Amniotic stem cell (primary cell): ENCODE measurements around the gene SLC35E2B.
"Not testable (repeated sequence)": the region's sequence is repeated elsewhere in the genome, so short reads cannot be mapped to it uniquely, and the experiment has no call there.

Experiments used
- DNase-seq: peaks from one replicate; lab custom pipeline; 2025; lab: John Stamatoyannopoulos, UW

The SLC35E2B gene

DNA sequence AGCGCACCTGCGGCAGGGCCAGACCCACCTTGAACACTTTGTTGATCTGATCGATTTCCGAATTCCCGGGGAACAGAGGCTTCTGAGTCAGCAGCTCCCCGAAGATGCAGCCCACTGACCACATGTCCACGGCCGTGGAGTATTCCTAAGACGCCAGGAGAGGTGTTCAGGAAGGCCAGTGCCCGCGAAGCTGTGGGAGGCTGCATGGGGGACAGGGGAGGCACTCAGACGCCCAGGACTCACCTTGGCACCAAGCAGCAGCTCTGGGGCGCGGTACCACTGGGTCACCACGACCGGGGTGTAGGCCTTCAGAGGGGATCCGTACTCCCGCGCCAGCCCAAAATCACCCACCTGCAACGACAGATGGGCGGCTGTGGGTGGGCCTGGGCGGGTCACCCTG lies 11.2 kb upstream of the SLC35E2B start:
- no peak for DNase-seq

DNA sequence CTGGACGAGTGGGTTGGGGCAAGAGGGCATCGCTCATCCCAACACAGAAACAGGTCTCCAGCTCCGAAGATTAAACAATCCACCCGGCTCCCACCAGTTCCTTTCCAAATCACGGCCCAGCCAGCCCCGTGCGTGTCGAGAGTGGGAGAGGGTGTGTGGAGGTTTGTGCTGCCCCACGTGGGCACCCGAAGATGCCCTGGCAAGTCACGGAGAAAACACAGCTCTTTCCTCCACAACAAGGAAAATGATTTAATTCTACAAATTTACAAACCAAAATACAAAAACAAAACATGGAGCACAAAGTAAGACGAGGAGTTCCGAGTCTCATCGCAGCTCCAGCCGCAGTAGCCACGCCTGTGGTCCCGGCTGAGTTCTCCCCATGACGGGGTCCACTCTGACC lies 9.9 kb upstream of the SLC35E2B start:
- not testable (repeated sequence) for DNase-seq

DNA sequence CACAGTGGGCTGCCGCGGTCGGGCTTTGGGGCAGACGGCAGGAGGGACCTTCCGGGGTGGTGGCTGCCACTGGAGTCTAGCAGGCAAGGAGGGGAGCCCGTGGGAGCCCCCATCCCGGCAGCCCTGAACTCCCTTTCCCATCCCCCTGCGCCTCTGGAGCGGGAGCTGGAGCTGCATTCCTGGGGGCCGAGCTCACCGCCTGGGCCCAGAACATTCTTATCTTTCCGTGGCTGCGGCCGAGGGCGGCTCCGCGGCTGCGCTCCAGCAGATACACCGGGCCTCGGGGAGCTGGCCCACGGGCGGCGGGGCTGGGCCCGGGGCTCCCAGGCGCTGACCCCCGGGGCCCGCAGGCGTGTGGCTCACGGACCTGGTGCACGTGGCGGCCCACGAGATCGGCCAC lies 8.0 kb upstream of the SLC35E2B start:
- DNase-seq = not testable (repeated sequence)

DNA sequence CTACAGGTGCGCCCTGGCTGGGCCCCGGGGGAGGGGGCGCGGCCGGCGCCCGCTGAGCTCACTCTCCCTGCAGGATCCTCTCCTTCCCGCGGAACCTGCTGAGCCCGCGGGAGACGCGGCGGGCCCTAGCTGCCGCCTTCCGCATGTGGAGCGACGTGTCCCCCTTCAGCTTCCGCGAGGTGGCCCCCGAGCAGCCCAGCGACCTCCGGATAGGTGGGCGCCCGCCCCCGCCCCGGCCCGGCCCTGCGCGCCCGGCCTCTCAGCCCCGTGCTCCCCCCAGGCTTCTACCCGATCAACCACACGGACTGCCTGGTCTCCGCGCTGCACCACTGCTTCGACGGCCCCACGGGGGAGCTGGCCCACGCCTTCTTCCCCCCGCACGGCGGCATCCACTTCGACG lies 7.5 kb upstream of the SLC35E2B start:
- DNase-seq = not testable (repeated sequence)

DNA sequence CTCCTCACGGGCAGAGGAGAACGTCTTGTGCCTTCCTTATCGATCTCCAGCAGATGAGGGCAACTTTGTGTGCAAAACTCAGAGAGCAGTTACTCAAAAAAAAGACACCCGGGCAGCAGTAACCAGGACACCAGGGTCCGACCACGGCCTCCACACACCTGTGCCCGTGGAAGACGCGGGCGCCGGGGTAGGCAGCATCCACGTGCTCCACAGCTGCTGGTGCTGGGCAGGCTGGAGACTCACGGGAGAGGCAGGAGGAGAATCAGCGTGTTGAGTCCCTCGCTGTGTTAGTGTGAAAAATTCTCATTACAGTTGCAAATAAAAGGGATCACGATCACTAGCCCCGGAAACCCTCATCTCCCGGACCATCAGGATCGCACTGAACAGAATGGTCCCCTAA lies 6.5 kb upstream of the SLC35E2B start:
- not testable (repeated sequence) for DNase-seq

DNA sequence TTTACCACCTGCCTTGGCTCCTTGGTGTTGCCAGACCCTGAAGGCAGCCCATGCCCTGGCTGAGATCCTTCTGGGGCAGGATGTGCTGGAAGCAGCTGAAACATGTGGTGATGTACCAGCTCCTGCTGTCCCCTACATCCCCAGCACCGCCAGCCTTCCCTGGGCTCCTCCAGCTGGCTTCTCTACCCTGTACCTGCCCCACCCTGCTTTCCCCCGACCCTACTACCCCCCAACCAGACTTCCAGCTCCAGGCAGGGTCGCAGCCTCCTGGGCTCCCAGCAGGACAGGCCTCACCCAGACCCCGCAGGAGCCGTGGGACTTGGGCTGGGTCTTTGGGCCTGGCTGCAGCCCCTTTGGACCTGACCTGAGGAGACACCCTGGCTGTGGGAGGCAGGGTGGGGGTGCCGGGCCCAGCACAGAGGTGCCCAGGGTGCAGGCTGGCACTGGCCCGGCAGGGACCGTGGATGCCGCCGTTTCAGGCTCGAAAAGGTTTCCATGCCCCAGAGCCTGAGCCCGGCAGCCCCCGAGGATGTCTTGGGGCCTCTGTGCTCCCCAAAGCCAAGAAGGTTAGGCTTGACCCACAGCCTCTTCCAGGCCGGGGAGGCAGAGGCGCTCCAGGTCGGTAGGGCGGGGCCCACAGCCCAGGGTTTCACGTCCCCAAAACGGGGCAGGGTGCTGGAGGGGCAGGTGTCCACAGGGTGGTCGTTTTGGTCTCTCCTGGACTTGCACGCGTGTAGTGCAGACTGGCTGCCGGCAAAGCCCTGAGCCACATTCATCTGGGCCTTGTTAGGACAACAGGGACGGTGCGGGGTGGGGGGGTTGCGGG lies 5.0 kb upstream of the SLC35E2B start:
- not testable (repeated sequence) for DNase-seq

DNA sequence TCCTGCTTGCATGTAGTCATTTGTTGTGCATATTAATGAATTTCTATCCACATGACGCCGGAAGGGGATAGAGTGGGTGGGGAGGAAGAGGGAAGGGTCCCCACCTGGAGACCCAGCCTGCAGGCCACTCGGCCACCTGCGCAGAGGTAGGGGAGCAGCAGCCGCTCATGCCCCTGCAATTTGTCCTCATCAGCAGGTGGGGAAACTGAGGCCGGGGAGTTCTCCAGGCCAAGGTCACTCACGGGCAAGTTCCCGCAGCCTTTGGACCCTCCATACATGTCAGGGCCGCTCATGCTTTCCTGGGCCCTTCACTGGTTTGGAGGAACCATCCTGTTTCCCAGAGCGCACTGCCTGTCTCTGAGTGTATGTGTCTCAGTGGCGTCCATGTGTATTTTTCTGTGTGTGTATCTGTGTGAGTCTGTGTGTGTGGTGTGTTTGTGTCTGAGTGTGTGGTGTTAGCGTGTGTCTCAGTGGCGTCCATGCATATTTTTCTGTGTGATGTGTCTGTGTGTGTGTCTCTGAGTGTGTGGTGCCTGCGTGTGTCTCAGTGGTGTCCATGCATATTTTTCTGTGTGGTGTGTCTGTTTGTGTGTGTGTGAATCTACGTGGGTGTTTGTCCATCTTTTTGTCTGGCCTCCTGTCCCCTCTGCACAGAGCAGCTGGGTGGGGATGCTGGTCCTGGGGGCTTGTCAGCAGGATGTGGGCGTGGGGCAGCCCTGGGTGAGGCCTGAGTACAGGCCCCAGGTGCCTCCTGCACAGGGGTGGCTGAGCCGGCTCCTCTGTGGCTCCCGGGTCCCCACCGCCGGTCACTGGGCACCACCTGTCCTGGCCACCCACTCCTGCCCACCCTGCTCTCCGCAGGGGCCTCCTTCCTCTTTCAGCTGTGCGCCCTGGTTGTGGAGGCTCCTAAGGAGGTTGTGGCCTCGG lies 4.1 kb upstream of the SLC35E2B start:
- DNase-seq = not testable (repeated sequence)

DNA sequence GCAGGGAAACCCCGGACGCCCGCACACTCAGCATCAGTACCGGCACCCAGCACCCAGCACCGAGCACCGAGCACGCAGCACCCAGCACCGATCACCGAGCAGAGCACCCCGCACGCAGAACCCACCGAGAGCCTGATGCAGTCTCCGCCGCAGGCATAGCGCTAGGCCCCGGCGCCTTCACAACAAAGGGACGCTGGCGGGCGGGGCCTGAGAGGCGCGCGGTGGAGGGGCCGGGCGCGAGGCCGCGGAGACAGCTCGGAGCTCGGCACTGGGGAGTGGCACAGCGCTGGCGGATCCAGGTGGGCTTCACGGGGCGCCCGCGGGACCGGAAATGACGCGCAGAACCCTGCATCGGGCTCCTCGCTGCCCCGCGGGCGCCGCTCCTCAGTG lies 276 bp downstream of the SLC35E2B start:
- peak; percentile 31 for DNase-seq

DNA sequence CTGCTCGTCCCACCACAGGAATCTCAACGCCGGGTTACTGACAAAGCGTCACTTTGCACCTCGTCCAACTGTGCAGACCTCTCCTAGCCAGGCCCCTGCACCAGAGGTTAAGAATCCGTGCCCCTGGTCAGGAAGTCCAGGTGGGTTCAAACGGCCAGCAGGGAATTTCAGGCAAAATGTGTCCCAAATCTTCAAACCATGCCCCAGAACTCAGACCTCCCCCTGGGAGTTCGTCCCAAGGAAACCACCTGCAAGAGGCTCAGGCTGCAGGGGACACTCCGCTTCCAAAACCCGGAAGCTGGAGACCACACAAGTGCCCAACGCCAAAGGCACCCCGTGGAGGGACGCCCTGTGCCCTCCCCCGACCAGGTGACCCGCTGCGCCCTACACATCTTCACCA lies 1.2 kb downstream of the SLC35E2B start:
- not testable (repeated sequence) for DNase-seq

DNA sequence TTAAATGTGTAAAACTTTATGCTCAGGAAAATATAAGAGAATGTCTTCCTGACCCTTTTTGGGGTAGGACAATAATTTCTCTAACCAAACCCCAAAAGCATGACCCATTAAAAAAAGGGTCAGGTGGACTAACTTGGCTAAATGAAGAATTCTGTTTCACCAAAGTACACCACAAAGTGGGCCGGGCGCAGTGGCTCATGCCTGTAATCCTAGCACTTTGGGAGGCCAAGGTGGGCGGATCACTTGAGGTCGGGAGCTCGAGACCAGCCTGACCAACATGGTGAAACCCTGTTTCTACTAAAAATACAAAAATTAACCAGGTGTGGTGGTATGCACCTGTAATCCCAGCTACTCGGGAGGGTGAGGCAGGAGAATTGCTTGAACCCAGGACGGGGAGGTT lies 3.1 kb downstream of the SLC35E2B start:
- DNase-seq = not testable (repeated sequence)

DNA sequence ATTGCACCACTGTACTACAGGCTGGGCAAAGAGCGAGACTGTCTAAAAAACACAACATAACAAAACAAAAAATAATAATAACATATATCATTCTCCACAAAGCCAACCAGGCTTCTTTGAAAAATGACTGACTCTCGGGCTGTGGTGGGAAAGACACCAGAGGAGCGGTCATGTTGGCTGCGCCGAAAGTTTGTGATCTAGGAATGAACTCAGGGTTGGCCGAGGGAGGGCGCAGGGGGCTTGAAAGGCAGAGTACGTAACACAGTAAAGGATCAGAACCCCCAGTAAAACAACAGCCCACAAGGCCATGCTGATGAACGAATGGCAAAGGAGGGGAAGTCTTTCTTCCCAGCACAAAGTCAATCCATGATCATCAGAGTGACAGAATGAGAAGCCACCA lies 4.7 kb downstream of the SLC35E2B start:
- no peak for DNase-seq

DNA sequence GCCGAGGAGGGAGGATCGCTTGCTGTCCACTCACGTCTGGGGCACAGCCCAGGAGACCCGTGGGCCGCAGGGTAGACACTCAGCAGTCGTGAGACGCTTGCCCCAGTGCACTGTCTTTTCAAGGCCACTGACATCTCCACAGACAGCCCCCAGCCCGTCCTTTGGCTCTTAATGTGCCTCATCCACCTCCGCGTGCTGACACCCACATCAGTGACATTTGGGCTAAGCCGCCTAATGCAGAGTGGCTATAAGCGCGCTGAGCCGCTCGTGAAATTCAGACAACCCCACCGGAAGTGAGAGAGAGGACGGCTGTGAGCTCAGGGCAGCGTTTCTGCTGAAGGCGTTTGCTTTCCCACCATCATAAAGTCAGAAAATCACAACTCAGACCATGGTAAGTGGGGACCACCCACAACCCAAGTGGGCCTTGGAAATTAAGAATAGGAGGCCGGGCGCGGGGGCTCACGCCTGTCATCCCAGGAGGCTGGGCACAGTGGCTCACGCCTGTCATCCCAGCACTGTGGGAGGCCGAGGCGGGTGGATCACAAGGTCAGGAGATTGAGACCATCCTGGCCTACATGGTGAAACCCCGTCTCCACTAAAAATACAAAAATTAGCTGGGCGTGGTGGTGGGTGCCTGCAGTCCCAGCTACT lies 8.4 kb downstream of the SLC35E2B start:
- DNase-seq = no peak

DNA sequence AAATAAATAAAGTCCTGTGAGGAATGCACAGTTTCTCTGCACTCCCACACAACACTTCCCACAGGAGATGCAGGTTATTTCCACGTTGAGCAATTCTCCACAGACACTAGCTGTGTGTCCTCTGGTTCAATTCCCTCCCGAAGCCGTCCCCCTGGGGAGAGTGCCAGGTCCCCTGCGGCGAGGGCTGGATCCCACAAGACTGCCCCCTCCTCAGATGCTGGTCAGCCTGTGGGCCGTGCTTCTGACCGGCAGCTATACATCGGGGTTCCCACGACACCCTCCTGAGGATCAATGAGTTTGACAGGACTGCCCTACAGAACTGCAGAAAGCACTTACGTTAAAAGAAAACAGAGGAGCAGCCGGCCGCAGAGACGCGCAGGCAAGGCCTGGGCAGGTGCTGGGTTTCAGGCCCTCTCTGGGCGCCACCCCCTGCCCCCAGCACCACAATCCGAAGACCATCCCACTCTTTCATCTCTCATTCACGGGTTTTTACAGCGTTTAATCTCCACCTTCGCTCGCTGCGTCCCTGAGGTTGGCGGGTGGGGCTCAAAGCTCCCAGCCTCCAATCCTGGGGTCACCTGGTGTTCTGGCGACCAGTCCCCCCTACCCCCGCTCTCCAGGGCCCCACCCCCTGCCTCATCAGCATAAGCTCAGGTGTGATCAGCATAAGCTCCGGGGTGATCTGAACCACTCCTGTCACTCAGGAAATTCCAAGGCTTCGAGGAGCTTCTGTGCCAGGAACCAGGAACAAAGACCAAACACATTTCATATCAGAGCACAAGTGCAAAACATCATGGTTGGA lies 9.3 kb downstream of the SLC35E2B start:
- DNase-seq = no peak

DNA sequence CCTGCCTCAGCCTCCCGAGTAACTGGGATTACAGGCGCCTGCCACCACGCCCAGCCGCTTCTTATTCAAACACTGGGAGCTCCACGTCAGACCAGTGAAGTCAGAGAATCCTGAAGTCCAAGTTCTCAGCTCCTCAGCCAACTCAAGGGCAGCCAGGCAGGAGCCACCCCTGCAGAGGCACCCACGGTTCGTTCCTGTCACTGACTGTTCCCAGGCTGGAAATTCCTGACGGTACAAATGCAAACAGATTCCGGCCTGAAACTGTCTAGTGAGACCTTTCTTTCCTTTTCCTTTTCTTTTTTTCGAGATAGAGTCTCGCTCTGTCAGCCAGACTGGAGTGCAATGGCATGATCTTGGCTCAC lies 11.7 kb downstream of the SLC35E2B start:
- no peak for DNase-seq

DNA sequence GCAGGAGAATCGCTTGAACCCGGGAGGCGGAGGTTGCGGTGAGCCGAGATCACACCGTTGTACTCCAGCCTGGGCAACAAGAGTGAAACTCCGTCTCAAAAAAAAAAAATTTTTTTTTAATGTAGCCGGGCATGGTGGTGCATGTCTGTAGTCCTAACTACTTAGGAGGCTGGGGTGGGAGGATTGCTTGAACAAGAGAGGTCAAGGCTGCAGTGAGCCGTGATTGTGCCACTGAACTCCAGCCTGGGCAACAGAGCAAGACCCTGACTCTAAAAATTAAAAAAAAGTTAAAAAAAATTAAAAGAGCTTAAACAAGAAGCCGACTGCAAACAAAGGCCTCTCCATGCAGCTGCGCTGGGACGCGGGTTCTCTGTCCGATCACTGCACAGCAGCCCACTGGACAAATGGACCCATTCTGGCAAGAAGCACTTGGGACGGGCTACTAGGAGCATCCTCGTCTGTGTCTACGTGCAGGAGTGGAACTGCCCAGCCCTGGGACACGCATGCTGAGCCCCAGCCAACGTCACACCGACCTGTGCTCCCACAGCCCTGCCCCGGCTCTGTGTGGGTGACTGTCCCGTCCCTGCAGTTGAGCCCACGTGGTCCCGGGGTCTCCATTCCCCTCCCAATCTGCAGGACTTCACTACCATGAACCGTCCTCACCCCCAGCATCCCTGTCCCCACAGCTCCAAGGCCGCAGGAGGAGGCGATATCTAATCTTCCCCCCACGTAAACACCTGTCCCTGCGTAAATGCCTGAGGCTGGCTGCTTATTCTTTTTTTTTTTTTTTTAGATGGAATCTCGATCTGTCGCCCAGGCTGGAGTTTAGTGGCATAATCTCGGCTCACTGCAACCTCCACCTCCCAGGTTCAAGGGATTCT lies 12.3 kb downstream of the SLC35E2B start:
- no peak for DNase-seq

DNA sequence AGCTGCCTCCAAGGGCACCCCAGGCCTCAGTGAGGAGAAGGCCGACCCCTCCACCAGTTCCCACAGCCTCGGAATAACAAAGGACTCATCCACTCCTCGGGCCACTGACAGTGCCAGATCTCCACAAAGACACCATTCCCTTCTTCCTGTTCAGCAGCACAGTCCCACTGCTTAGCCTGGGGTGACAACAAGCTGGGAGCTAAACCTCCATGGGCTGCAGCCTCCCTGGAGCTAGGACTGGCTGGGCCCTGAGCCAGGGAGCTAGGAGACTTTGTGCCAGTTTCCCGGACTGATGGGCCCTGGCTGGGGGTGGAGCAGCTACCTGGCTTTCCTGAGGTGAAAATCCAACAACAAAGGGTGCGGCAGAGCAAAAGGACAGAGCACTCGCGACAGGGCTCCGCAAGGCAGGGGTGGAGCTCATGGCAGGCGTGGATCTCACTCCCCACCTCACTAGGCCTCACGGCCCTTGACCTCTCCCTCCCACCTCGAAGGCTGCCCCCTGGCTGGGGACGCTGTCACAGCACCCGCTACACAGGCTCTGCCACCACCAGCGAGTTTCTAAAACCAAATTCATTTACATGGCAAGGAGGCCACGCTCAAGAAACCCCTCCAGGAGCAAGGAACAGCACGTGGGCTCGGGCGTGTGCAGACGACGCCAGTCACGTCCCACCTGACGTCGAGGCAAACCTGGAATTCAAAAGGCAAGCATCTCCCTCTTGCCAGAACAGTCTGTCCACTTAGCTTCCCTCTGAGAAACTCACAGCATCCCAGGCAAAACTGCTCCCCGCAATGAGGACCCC lies 13.8 kb downstream of the SLC35E2B start:
- no peak for DNase-seq

DNA sequence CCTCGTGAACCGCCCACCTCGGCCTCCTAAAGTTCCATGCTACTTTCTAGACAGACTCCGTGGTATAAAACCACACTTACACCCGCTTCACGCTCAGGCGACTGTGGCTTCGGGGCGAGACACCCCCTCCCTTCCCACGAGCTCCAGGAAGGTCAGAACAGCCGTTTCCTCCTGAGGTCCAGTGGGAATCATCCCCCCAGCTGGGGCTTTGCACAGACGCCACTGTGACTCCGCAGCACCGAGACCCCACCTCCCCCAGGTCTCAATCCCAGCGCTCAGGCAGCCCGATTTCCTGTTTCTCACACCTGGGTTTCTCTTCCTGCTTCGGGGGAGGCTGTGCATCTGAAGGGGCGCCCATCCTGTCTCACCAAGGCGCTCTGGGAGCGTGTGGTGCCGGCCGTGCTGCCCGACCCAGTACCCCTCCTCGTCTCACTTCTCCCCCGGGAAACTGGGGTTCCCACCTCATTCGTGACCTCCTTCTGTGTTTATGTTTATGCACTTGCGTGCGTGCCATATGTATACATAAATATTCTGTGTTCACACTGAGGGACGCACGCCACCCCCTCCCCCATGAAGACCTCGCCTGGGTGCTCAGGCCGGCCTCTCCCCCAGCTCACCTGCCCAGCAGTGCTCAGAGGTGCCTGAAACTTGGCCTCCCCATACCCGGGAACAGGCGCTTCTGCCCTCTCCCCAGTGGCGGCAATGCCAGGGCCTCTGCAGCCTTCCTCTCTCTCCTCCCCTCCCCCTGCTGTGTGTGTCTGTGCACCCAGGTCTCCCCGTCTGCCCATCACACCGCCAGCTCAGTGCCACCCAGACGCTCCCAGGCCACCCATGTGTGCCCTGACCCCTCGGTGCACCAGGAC lies 14.6 kb downstream of the SLC35E2B start:
- DNase-seq = no peak

DNA sequence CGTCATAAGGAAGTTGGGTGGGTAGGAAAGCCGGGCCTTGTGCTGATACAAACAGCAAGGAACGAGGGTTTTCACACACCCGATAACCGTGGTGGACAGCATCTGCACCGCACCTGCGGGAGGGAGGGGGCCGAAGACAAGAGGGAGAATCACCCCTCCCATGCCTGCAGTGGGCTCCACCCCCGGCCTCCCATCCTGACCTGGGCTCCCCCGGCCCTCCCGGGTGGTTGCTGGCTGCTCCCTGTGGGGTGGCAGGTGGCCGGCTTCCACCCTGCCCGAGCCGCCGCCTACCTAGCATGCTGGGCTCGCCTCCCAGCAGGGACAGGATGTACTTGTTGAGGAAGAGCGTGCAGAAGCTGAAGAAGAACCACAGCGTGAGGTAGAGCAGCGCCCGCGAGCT lies 16.5 kb downstream of the SLC35E2B start:
- not testable (repeated sequence) for DNase-seq

DNA sequence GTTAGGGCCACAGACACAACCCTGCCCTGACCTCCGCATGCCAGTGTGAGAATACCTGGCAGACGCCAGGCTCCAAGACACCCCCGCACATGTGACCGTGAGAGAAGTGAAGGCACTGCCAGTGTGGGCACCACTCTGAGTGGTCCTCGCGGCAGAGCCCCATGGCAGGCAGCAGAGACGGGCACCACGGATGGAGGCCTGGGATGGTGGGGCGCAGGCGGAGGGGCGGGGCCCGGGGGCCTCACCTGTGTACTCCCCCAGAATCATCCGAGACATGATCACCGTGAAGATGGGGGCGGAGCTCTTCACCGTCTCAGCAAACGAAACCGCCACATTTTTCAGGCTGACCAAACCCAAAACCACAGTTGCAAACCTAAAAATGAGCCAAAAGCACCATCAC lies 17.4 kb downstream of the SLC35E2B start:
- not testable (repeated sequence) for DNase-seq
